Activated T-cell treated with anti-CD3 and anti-CD28 coated beads, Interleukin-2, amount 50 U/mL, for 4 hours (primary cell): ENCODE measurements around the gene ARPP21. TPM values are rescaled to one million over a fixed set of nuclear protein-coding genes. Genes with fewer than 3 reads are reported as not detected.
A peak's percentile ranks its signal among the peaks of the same experiment; 100 is the strongest.
"Not testable (repeated sequence)": the region's sequence is repeated elsewhere in the genome, so short reads cannot be mapped to it uniquely, and the experiment has no call there.

Source experiments
- ATAC-seq, 2 donors: fragments of 200-7000 bp; cut with Tn5 transposase; one replicate each; pipeline ENCODE4 v1.10.0; 2021
- DNase-seq: peaks from one replicate; pipeline ENCODE4 v3.0.0-alpha.2; 2020
- H3K27me3 Mint-ChIP-seq: one replicate; pipeline ENCODE4 v1.8.0; 2021; ENCODE audit warnings: low read depth, mixed read lengths
- H3K36me3 Mint-ChIP-seq: one replicate; pipeline ENCODE4 v1.8.0; 2022; ENCODE audit warnings: mixed read lengths; ENCODE audit not compliant: insufficient read depth
- H3K4me1 Mint-ChIP-seq: one replicate; pipeline ENCODE4 v1.8.0; 2021; ENCODE audit warnings: low read depth, mixed read lengths
- H3K4me3 Mint-ChIP-seq: one replicate; pipeline ENCODE4 v1.8.0; 2021; ENCODE audit warnings: mild to moderate bottlenecking, moderate library complexity, mixed read lengths
- H3K9me3 Mint-ChIP-seq: one replicate; pipeline ENCODE4 v1.8.0; 2021; ENCODE audit warnings: mixed read lengths
- total RNA-seq, 3 donors: library from RNA; stranded (reverse); gene quantifications; one replicate each; pipeline ENCODE4 v1.2.1, GENCODE V29; 2021

The ARPP21 gene
- total RNA-seq, 3 donors from 2014 or later: not detected

GRCh38 chr3:35781558-35781957, 142.2 kb downstream of the ARPP21 start:
- ATAC-seq: no peak
- Mint-ChIP-seq H3K27me3 (no peaks in the 10 kb centered on the region), H3K36me3 (no peaks in the 10 kb centered on the region), H3K9me3 (no peaks in the 10 kb centered on the region), H3K4me1 (no peaks in the 10 kb centered on the region), H3K4me3 (no peak overlapping the region)
- no peak for DNase-seq

- DNase-seq (no peak), ATAC-seq (no peak)
- no peak overlapping the region for H3K4me3 Mint-ChIP-seq
- no peaks in the 10 kb centered on the region for H3K9me3 Mint-ChIP-seq
- H3K27me3 Mint-ChIP-seq: no peaks in the 10 kb centered on the region
- H3K36me3 Mint-ChIP-seq: no peaks in the 10 kb centered on the region
- H3K4me1 Mint-ChIP-seq: no peaks in the 10 kb centered on the region
These were observed 143.0 kb downstream of the ARPP21 start for GRCh38 chr3:35782355-35782754.

- Mint-ChIP-seq H3K27me3 (no peaks in the 10 kb centered on the region), H3K36me3 (no peaks in the 10 kb centered on the region), H3K9me3 (no peaks in the 10 kb centered on the region), H3K4me3 (no peak overlapping the region), H3K4me1 (no peaks in the 10 kb centered on the region)
- ATAC-seq: no peak
- no peak for DNase-seq
These were observed 144.8 kb downstream of the ARPP21 start for GRCh38 chr3:35784169-35784568.

- ATAC-seq (no peak), DNase-seq (no peak)
- Mint-ChIP-seq H3K27me3 (no peaks in the 10 kb centered on the region), H3K36me3 (no peaks in the 10 kb centered on the region), H3K4me1 (no peaks in the 10 kb centered on the region), H3K9me3 (no peaks in the 10 kb centered on the region), H3K4me3 (no peak overlapping the region)
These were observed 146.0 kb downstream of the ARPP21 start for GRCh38 chr3:35785234-35785888.

- Mint-ChIP-seq H3K4me1 (no peaks in the 10 kb centered on the region), H3K4me3 (no peak overlapping the region), H3K36me3 (no peaks in the 10 kb centered on the region), H3K9me3 (no peaks in the 10 kb centered on the region), H3K27me3 (no peaks in the 10 kb centered on the region)
- DNase-seq (no peak), ATAC-seq (no peak)
These were observed 148.6 kb downstream of the ARPP21 start for GRCh38 chr3:35787936-35788335.

GRCh38 chr3:35789042-35789831, 149.9 kb downstream of the ARPP21 start:
- no peaks in the 10 kb centered on the region for H3K27me3 Mint-ChIP-seq
- H3K36me3 Mint-ChIP-seq: no peaks in the 10 kb centered on the region
- no peak for DNase-seq
- no peaks in the 10 kb centered on the region for H3K9me3 Mint-ChIP-seq
- no peak for ATAC-seq
- no peak overlapping the region for H3K4me3 Mint-ChIP-seq
- no peaks in the 10 kb centered on the region for H3K4me1 Mint-ChIP-seq

GRCh38 chr3:35790764-35791163, 151.4 kb downstream of the ARPP21 start:
- Mint-ChIP-seq H3K27me3 (no peaks in the 10 kb centered on the region), H3K36me3 (no peaks in the 10 kb centered on the region), H3K9me3 (no peaks in the 10 kb centered on the region), H3K4me1 (no peaks in the 10 kb centered on the region), H3K4me3 (no peak overlapping the region)
- DNase-seq: no peak
- no peak for ATAC-seq

- no peaks in the 10 kb centered on the region for H3K9me3 Mint-ChIP-seq
- no peak overlapping the region for H3K4me3 Mint-ChIP-seq
- DNase-seq (no peak), ATAC-seq (peak in 1 of 2 donors; percentile 18)
- no peaks in the 10 kb centered on the region for H3K36me3 Mint-ChIP-seq
- H3K27me3 Mint-ChIP-seq: no peaks in the 10 kb centered on the region
- no peaks in the 10 kb centered on the region for H3K4me1 Mint-ChIP-seq
These were observed 154.3 kb downstream of the ARPP21 start for GRCh38 chr3:35793667-35794066.

- H3K4me1 Mint-ChIP-seq: no peaks in the 10 kb centered on the region
- H3K27me3 Mint-ChIP-seq: no peaks in the 10 kb centered on the region
- ATAC-seq: no peak
- no peaks in the 10 kb centered on the region for H3K36me3 Mint-ChIP-seq
- H3K9me3 Mint-ChIP-seq: no peaks in the 10 kb centered on the region
- DNase-seq: no peak
- no peak overlapping the region for H3K4me3 Mint-ChIP-seq
These were observed 161.7 kb downstream of the ARPP21 start for GRCh38 chr3:35800960-35801459.

GRCh38 chr3:35814531-35814930, 175.2 kb downstream of the ARPP21 start:
- no peaks in the 10 kb centered on the region for H3K27me3 Mint-ChIP-seq
- peaks cover 15% of the 10 kb centered on the region for H3K9me3 Mint-ChIP-seq
- H3K4me1 Mint-ChIP-seq: no peaks in the 10 kb centered on the region
- DNase-seq: no peak
- no peaks in the 10 kb centered on the region for H3K36me3 Mint-ChIP-seq
- no peak for ATAC-seq
- no peak overlapping the region for H3K4me3 Mint-ChIP-seq

GRCh38 chr3:35815796-35816195, 176.5 kb downstream of the ARPP21 start:
- not testable (repeated sequence) for ATAC-seq, H3K4me1 Mint-ChIP-seq, H3K36me3 Mint-ChIP-seq, H3K27me3 Mint-ChIP-seq, H3K4me3 Mint-ChIP-seq, DNase-seq
- H3K9me3 Mint-ChIP-seq: peaks cover 15% of the 10 kb centered on the region

- DNase-seq (no peak), ATAC-seq (no peak)
- H3K4me1 Mint-ChIP-seq: no peaks in the 10 kb centered on the region
- no peaks in the 10 kb centered on the region for H3K27me3 Mint-ChIP-seq
- H3K4me3 Mint-ChIP-seq: no peak overlapping the region
- H3K36me3 Mint-ChIP-seq: no peaks in the 10 kb centered on the region
- peaks cover 15% of the 10 kb centered on the region for H3K9me3 Mint-ChIP-seq
These were observed 177.9 kb downstream of the ARPP21 start for GRCh38 chr3:35817216-35817615.

- no peak for ATAC-seq
- no peaks in the 10 kb centered on the region for H3K4me1 Mint-ChIP-seq
These were observed 192.8 kb downstream of the ARPP21 start for GRCh38 chr3:35832140-35832571.

More at GRCh38 chr3:35832140-35832571, 192.8 kb downstream of the ARPP21 start:
- Mint-ChIP-seq H3K36me3 (no peaks in the 10 kb centered on the region), H3K4me3 (no peak overlapping the region), H3K27me3 (no peaks in the 10 kb centered on the region), H3K9me3 (peaks cover 3% of the 10 kb centered on the region)
- no peak for DNase-seq
